ENCODE measurements around the gene SPAG9. TPM values are rescaled to one million over a fixed set of nuclear protein-coding genes. Genes with fewer than 3 reads are reported as not detected.
A peak's percentile ranks its signal among the peaks of the same experiment; 100 is the strongest.

Gene SPAG9
- total RNA-seq, 1 experiment from 2014 or later = 74.3 TPM

DNA sequence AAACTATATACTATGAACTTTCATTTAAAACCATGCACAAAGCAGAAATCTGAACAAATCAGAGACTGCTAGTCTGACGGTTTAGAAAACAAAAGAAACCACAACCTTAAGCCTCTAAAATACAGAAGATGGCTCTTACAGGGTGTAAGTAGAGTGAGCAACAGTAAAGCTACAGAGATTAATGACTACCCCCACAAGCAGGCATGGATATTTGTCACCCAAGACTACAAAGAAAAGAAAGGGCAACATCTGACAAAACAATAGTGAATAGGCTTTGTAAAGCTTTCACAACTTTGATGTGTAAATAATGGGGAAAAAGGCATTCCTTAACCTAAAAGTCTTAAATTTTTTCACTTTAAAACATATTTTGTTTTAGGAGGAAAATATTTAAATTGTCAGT, 75.0 kb downstream of the SPAG9 start:
- no peak for DNase-seq (ENCODE audit: low spot score)

DNA sequence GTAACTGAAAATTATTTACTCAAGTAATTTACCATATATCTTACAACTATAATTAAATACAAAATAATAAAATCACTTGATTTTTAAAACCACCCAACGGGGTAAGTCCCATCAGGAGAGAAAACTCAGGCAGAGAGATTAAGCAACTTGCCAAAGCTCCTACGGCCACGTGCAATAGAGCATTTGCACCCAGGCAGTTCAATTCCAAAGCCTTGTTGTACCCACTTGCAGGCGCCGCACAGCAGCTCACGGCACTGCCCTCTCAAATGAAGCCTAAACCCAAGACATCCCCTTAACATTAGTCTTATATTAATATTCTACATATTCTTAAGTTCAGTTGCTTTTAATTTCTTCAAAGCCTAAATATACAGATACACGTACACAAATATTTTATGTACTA, 75.7 kb downstream of the SPAG9 start:
- no peak for DNase-seq (ENCODE audit: low spot score)

DNA sequence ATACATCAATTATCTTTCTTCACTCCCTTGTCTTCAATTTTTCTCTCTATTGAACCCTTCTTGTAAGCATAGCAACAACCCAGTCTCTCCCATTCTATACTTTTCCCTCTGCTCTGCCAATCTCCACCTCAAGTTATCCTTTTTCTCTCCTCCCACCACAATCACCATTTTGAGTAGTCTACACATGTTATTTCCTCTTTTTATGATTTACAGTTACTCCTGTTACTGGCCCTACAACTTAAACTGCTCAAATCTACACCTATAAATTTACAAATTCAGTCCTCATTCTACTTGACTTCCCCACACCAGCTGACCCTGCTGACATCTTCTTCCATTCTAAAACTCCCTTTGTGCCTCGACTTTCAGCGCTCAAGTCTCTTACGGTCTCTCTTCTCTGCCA, 84.6 kb downstream of the SPAG9 start:
- no peak for DNase-seq (ENCODE audit: low spot score)

DNA sequence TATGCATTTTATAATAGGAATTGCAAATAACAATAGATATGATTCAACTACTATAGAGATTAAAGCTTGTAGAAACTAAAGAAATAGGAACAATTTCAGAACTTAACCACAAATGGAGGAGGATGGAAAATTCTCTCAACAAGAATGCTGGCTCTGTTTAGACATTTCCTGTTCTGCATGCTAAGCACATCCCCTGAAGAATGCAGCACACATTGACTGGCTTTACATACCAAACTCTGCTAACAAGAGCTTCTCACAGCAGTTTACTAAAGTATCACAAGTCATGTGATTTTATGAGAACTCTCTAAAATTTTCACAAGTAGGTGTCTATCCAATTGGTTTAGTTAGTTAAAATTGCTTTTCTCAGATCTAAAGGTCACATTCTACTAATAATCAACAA, 85.2 kb downstream of the SPAG9 start:
- peak; percentile 15 for DNase-seq (ENCODE audit: low spot score)

DNA sequence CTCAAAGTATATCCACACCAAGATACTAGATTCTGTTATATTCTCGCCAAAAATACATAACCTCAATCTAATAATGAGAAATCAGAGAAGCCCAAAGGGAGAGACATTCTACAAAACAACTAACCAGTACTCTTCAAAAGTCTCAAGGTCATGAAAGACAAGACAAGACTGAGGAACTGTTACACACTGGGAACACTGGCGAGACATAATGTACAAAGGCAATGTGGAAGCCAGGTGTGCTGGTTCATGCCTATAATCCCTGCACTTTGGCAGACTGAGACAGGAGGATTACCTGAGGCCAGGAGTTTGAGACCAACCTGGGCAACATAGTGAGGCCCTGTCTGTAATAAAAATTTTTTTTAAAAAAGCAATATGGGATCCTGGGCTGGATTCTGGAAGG, 85.9 kb downstream of the SPAG9 start:
- no peak for DNase-seq (ENCODE audit: low spot score)

DNA sequence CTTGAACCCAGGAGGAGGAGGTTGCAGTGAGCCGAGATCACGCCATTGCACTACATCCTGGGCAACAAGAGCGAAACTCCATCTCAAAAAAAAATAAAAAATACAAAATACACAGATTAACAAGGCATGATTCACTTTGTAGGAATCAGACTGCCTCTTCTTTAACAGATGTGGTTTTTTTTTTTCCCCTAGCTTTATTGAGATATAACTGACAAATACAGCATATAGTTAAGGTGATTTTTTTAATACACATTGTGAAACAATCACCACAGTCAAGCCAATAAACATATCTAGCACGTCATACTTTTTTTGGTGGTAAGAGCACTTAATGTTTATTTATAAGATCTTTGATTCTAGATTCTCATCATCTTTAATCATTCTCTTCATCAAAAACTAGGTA, 87.8 kb downstream of the SPAG9 start:
- no peak for DNase-seq (ENCODE audit: low spot score)

DNA sequence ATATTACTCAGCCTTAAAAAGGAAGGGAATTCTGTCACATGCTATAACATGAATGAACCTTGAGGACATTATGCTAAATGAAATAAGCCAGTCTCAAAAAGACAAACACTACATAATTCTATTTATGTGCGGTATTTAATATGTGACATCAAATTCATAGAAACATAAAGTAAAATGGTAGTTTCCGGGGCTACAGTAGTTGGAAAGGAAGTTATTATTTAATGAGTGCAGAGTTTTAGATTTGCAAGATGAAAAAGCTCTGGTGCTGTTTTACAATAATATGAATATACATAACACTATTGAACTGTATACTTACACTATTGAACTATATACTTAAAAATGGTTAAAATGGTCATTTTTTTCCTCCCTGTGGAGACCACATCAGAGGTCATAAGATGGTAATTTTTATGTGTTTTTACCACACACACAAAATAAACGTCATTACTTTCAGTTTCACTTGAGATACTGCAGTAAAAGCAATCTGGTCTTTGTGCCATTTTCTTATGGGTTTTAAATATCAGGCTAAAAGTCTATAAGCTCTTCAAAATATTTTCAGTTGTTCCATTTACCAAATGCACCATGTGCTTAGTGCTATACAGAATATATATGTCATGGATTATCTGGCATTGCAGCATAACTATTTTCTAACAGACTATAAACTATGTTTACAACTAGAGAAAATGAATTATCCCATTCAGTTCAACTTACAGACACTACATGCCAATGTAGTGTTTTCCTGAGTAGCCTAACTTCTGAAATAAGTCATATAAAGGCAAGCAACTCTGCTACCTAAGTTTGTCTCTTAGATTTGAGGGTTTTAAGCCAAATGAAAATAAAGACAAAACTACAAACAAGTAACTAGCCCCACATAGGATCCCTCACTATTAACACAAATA, 90.9 kb downstream of the SPAG9 start:
- peak; percentile 41 for DNase-seq (ENCODE audit: low spot score)

DNA sequence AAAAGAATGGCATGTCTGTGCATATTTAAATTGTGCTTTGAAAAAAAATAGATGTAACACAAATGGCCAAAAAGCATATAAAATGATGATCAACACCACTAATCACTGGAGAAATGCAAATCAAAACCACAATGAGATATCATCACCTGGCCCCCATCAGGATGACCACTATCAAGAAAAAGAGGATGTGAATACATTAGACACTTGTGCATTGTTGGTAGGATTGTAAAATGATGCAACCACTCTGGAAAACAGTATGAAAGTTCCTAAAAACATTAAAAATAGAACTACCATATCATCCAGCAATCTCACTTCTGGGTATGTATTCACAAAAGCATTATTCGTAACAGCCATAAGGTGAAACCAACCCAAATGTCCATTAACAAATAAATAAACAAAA, 91.5 kb downstream of the SPAG9 start:
- DNase-seq (ENCODE audit: low spot score) = no peak

DNA sequence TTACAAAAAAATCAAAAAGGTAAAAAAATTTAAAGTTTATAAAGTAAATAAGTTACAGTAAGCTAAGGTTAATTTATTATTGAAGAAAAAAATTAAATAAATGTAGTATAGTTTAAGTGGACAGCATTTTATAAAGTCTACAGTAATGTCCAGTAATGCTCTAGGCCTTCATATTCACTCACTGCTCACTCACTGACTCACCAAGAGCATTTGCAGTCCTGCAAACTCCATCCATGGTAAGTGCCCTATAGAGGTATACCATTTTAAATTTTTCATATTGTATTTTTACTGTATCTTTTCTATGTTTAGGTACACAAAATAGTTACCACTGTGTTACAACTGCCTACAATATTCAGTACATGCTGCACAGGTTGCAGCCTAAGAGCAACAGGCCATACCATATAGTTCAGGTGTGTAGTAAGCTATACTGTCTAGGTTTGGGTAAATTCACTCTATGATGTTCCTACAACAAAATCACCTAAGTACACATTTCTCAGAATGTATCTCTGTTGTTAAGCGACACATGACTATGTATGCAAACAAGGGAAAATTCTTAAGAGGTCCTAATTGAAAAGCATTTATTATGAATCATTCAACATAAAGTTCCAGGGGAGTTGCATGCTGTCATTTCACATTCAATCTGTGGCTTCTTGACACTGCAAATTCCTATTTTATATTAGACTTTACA, 92.3 kb downstream of the SPAG9 start:
- DNase-seq (ENCODE audit: low spot score) = no peak

DNA sequence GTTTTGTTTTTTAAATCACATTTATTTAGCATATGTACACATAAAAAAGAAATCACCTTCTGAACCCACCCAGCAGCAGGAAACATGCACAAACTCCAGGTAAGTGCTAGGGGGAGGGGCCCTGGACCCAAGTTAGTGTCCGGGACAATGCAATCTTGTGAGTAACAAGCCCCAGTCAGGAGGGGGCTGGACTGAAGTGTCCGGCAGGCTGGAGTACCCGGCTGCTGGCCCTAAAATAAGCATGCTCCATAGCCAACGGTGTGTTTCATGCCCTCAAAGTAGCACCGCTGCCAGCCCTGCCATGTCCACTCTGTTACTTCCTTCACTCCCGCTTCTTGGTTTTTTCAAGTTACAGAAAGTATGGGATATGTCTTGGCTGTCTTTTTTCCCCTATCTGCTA, 102.1 kb downstream of the SPAG9 start:
- no peak for DNase-seq (ENCODE audit: low spot score)

DNA sequence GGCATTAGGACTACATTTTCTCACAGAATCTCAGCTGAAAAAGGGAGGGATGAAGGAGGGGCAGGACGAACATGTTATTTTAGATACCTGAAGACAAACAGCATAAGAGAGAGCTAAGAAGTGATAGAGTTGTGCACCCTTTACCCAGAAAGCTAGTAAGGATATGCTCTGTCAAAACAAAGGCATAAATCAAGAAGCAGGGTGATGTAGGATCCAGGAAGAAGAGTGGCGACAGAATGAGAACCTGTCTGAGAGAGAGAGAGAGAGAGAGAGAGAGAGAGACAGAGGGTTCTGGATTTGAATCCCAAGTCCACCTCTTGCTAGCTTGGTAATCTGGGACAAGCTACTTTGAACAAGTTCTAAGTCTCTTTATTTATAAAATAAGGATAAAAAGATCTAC, 103.4 kb downstream of the SPAG9 start:
- no peak for DNase-seq (ENCODE audit: low spot score)

DNA sequence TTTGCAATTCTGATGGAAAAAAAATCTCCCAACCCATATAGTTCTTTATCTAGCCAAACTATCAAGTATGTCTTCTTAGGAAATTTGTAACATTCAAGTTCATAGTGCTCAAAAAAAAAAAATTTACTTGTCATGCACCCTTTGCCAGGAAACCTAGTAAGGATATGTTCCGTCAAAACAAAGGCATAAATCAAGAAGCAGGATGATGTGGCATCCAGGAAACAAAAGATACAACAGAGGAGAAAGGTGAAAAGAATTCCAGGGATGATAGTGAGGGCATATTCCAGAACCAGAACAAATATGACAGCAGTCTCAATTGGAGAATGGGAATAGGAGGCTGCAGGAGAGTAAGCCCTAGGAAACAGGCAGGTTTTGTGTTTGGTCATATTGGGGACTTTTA, 104.6 kb downstream of the SPAG9 start:
- no peak for DNase-seq (ENCODE audit: low spot score)

DNA sequence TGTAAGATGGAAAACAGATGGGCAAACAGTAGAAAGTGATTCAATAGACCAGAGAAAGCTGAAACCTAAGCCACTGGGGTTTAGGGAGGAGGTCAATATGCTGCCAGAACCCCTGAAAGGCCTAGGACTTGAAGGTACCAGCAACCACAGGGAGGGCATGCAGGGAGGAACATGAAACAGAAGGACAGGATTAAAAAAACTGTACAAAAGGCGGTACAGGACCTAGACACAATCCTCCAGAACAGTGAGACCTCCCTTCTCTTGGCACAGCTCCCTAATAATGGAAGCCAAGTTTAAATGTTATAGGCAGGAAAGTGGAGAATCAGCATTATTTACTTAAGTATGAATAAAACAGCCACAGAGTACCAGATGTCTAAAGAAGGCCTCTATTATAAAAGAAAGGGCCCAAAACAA, 105.5 kb downstream of the SPAG9 start:
- no peak for DNase-seq (ENCODE audit: low spot score)

DNA sequence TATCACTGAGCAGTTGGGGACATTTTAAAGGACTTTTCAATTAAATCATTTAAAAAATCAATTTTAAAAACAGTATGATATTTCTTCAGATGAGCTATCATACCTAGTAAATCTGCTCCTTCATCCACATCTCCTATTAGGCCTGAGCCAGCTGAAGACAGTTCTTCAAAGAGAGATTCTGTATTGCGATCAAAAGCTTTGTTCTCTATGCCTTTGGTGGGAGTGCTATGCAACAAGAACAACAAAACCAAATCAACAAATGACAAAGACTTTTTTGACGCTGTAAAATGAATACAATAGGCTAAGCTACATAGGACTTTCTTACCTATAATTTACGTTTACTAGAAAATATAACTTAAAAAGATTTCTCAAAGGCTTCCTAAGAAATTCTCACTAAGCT, 106.5 kb downstream of the SPAG9 start:
- DNase-seq (ENCODE audit: low spot score) = no peak

DNA sequence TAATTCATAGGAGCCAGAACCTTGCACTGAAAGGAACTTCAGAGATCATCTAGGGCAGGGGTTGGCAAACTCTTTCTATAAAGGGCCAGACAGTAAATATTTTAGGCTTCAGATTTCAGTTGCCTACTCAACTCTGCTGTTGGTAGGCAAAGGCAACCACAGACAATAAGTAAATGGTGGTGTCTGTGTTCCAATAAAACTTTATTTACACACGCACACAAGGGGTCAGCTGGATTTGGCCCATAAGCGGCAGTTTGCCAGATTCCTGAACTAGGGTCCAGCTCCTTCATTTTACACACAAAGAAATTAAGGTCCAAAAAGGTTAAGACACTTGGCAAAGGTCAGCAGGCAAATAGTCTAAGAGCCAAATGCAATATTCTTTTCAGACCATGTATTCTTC, 107.3 kb downstream of the SPAG9 start:
- DNase-seq (ENCODE audit: low spot score) = no peak

DNA sequence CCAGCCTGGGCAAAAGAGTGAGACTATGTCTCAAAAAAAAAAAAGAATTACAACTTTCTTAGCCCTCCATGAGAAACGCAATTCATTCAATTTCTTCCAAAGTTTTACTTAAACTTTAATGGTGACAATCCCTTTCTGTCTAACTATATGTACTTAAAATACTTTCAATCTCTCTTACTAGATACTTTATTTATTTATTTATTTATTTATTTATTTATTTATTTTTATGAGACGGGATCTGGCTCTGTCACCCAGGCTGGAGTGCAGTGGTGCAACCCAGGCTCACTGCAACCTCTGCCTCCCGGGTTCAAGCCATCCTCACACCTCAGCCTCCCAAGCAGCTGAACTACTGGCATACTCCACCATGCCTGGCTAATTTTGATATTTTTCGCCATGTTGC, 108.1 kb downstream of the SPAG9 start:
- no peak for DNase-seq (ENCODE audit: low spot score)

DNA sequence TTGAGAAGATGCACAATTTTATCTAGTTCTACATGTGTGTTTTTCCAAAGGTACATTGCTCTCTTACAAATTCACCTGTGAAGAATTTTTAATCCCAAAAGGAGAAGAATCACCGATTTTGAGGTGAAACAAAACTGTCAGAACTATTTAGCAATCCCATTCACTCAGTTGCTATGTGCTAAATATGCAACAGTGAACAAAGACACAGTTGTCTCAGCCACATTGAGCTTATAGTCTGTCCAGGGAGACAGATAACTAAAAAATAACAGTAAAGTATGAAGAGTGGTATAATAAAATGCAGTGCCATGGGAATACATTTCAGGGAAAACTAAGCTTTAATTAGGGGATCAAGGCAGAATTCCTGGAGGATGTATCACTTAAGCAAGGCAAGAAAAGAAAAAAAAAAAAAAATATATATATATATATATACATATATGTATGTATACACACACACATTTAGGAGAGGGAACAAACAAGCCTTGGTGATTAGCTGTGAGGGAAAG, 110.4 kb downstream of the SPAG9 start:
- DNase-seq (ENCODE audit: low spot score) = no peak

DNA sequence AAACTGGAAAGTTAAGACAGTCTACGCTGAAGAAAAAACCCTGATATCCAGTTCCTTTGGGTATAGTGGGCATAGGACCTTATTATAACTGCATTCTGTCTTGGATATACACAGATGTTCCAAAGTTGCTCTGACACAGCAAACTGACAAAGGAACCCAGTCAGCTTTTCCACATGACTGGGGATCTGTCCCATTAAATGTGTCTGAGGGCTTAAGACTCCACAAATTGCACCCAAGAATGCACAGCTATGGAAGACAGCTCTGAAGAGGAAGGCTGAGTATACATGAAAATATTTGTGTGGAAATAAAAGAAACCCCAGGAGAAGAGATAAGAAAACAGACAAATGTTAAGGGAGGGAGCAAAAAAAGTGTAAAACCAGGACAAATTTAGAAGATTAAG, 114.1 kb downstream of the SPAG9 start:
- DNase-seq (ENCODE audit: low spot score) = no peak

DNA sequence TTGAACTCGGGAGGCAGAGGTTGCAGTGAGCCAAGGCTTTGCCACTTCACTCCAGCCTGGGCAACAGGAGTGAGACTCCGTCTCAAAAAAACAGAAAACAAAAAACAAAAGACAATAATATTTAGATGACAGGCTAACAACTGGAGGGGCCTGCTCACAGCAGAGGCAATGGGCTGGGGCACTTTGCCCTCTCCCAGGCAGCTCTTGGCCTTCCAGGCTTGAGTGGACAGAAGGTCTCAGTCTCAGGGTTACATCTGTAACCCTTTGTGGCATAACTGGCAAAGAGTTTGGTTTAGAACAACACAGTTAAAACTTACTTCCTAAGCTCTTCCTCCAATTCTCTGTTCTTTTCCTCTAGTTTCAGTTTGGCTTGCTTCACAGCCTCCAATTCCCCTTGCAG, 114.9 kb downstream of the SPAG9 start:
- DNase-seq (ENCODE audit: low spot score) = no peak

DNA sequence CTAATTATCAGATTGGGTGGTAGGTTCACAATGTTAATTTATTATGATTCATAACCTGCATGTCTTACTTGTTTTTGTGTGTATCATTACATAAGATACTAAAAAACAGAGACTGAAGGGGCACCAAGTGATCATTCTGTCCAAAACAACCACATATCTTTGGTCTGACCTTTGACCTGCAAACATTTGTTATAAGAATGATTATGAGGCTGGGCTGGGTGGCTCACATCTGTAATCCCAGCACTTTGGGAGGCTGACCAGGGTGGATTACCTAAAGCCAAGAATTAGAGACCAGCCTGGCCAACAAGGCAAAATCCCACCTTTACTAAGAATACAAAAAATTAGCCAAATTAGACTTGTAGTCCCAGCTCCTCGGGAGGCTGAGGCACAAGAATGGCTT, 116.4 kb downstream of the SPAG9 start:
- no peak for DNase-seq (ENCODE audit: low spot score)

DNA sequence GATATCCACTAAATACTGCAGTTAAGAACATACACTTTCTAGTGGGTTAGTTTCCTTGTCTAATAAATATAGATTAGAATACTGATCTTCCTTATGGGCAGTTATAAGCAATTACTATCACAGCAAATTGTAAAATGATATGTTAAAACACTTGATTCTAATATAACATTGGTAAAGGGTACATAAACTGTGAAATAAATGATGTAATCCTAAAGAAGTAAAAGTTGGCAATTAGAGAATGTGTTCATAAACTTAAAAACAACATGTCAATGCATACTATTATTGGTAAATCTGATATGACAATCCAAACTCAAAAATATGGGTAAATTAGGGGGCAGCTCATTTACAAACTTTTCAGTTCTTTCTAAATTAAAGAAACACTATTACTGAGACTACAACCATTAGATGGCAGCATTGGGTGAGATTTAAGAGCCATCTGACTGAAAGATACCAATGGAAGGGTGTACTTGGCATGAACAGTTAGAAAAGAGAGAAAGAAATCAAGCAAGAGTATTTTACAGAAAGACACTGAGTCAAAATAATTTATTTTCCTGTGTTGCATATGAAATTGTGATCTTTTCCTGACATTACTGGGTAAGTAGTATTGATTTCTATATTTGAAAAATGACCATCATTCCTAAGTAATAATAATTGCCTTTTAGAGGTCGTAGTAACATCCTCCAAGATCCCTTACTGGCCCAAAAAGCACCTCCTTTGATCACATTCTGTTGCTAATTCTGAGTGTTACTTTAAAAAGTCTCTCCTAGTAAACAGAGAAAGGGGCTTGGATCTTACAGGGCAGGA, 119.6 kb downstream of the SPAG9 start:
- peak; percentile 74 for DNase-seq (ENCODE audit: low spot score)

DNA sequence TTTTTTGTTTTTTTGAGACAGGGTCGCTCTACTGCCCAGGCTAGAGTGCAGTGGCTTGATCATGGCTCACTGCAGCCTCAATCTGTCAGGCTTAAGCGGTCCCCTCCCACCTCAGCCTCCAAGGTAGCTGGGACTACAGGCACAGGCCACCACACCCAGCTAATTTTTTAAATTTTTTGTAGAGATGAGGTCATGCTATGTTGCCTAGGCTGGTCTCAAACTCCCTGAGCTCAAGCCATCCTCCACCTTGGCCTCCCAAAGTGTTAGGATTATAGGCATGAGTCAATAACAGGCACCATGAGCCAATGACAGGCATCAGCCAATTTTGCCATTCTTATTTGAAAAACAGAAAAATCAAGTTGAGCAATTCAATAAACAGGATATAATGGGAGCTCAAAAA, 125.0 kb downstream of the SPAG9 start:
- DNase-seq (ENCODE audit: low spot score) = no peak

Measured in A172 (cell line).